Posterior vena cava (tissue), 2 donors: Measurements from ENCODE around the gene PDGFC. TPM values are rescaled to one million over a fixed set of nuclear protein-coding genes. Genes with fewer than 3 reads are reported as not detected.

Experiments
- DNase-seq: peaks from one replicate; pipeline ENCODE4 v3.0.0-alpha.2; 2020; ENCODE audit warnings: low spot score
- intact Hi-C, 2 donors: fragments of 100-400 bp; cut with DNase I; formaldehyde crosslinking; loops; one replicate each; pipeline versions ENCODE4 v1.14.1 to v1.14.2; 2022 to 2023
- total RNA-seq, 2 donors: library from RNA; stranded (reverse); fragmentation: NEBNext Ultra II Directional; extraction: Animal tissue kit (Norgen Biotek cat#: 25700); gene quantifications; one replicate each; pipeline ENCODE4 v1.2.1, GENCODE V29; 2021
- donor health status: DM: yes; HTN: yes; CAD: no.
- donor health status: DM: yes; HTN: yes; CAD: no.

PDGFC gene
- total RNA-seq, 2 donors from 2014 or later = 19.9 to 21.1 TPM

- no peak for DNase-seq
- intact Hi-C loops = no loop called here
Observed at GRCh38 chr4:156805696-156806095, 165.9 kb downstream of the PDGFC start.

GRCh38 chr4:156803056-156803455 is 168.5 kb downstream of the PDGFC start:
- no peak for DNase-seq
- intact Hi-C loops = no loop called here

DNA sequence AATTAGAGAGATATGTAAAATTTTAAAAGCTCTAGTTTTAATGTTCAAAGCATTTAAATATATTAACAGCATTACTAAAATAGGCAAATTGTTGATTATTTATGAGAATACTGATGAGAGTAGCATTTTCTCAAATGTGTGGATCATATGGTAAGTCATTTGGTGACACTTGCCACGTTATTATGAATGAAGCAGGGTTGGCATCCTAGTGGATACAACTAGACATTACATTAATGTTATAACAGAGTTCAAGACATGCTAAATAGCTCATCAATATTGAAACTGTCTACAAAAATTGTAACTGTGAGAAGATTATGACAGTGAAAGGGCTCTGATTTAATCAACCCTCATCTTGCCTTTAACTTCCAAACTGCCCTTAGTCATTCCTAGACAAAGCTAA is 171.1 kb downstream of the PDGFC start:
- intact Hi-C loops = no loop called here

GRCh38 chr4:156799121-156799589 is 172.4 kb downstream of the PDGFC start:
- intact Hi-C loops = no loop called here
- no peak for DNase-seq

More for the DNA sequence above, 171.1 kb downstream of the PDGFC start:
- no peak for DNase-seq

GRCh38 chr4:156798438-156798837 is 173.2 kb downstream of the PDGFC start:
- intact Hi-C loops = no loop called here
- DNase-seq = no peak

GRCh38 chr4:156797206-156797605 is 174.4 kb downstream of the PDGFC start:
- intact Hi-C loops = no loop called here
- no peak for DNase-seq

DNA sequence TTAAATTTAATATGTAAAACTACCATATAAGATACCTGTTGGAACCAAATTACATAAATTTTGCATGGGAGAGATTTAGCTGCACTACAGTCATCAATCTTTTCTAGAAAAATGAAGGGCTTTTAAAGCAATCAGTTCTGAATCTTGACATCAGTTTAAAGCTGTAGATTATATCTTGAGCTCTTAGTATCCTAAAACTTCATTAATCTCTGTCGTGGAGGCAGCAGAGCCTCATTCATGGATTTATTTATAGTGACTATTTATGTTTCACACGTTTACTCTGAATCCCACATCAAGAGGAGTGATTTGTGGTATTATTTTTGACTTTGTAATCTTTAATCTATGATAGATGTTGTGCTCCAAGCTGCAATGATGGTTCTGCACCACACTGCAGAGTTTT is 175.9 kb downstream of the PDGFC start:
- DNase-seq = no peak
- intact Hi-C loops = no loop called here

GRCh38 chr4:156794863-156795262 is 176.7 kb downstream of the PDGFC start:
- intact Hi-C loops = no loop called here

DNA sequence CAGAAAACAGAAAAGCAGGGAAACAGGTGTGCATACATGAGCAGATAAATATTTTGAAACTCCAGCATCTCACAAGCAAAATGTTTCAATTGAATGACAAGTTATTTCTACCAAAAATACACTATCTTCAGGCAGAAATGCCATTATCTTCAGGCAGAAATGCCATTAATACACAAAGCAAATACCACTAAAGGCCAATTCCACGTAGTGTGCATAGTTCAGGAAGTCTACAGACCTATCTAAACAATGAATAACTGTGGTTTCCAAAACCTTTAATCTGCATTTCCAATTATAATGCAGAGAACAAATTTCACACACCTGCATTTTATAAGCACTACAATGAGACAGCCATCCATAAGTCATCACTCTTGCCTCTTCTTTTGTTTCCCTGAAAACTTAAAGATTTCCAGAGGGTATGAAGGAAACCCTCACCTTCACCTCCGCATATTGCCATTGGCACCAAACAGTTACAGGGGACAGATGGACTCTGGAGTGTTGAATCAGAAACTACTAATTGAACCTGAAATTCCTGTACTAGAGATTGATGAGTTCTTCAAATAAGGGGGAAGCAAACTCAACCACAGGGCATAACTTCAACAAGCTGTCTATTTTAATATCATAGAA is 179.0 kb downstream of the PDGFC start:
- no peak for DNase-seq

More at GRCh38 chr4:156794863-156795262, 176.7 kb downstream of the PDGFC start:
- no peak for DNase-seq

DNA sequence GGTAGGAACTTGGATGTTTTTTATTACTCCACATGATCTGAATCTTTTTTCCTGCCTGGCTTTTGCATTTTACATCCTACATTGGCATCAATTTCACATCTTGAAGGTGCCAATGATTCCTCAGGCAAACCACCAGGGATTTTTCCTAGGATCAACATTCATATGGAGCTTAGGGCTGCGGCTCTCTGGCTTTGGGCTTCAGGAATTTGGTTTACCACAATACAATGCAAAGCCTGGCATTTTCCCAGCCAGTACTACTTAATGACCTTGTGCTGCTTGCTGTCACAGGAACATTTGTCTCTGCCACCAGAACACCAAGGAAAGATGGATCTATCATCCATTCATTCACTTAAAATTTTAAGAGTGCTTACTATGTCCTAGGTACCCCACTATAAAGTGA is 180.7 kb downstream of the PDGFC start:
- intact Hi-C loops = no loop called here
- DNase-seq = no peak

More for the DNA sequence above, 179.0 kb downstream of the PDGFC start:
- intact Hi-C loops = no loop called here

- intact Hi-C loops = no loop called here
- no peak for DNase-seq
Observed at GRCh38 chr4:156788782-156789181, 182.8 kb downstream of the PDGFC start.

GRCh38 chr4:156786713-156787112 is 184.9 kb downstream of the PDGFC start:
- intact Hi-C loops = no loop called here
- DNase-seq = no peak

- intact Hi-C loops = no loop called here
- DNase-seq = no peak
Observed at GRCh38 chr4:156784970-156785369, 186.6 kb downstream of the PDGFC start.

DNA sequence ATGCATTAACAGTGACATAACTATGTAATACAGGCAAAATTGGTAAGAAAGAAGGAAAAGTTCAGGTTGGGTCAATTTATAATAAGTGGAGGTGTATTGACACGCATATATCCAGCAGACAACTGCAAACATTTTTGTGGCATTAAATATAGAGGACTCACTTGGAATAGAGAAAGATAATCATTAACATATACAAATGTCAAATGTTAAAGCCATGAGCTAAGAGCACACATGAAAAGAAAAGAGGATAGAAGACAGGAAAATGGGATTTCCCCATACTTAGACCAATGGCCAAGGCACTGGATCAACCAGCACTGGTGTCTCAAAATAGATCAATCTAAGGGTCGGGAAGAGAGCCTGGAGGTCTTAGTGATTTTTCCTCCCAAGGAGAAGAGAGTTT is 187.6 kb downstream of the PDGFC start:
- intact Hi-C loops = no loop called here
- no peak for DNase-seq

- intact Hi-C loops = no loop called here
- DNase-seq = no peak
Observed at GRCh38 chr4:156782491-156782890, 189.1 kb downstream of the PDGFC start.

GRCh38 chr4:156781852-156782251 is 189.7 kb downstream of the PDGFC start:
- DNase-seq = no peak
- intact Hi-C loops = no loop called here

DNA sequence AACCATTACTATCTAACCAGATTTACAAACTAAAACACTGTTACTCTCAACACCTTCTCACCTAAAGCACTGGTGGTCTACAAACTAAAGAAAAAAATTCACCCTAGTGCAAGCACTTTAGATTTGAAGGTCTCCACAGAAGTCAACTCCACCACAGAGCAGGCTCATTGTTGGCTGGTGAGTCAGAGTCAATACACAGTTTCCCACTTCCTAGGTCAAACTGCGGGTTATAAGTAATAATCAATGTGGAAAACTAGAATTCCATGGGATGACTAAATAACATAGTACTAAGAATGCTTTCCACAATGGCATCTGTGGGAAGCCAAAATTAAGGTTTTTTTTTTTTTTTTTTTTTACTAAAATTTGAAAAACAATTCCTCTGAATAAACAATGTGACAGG is 191.8 kb downstream of the PDGFC start:
- intact Hi-C loops = no loop called here
- no peak for DNase-seq

GRCh38 chr4:156779042-156779441 is 192.6 kb downstream of the PDGFC start:
- DNase-seq = no peak
- intact Hi-C loops = no loop called here

DNA sequence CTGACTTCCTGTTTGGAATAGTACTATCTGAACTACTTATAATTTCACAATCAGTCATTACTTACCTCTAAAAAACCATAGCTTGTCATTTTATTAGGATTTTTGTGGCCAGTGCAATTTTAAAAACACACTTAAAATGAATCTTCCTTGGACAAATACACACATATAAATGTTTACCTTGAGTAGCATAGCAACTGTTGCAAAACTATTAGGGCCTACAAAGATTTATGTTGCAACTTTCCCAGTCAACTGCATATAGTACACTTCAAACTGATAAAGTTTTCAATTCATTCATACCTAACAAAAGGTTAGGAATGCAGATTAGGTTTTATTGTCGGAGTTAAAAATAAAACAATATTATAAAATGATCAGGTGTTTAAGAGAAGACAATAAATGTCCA is 193.0 kb downstream of the PDGFC start:
- no peak for DNase-seq
- intact Hi-C loops = no loop called here

DNA sequence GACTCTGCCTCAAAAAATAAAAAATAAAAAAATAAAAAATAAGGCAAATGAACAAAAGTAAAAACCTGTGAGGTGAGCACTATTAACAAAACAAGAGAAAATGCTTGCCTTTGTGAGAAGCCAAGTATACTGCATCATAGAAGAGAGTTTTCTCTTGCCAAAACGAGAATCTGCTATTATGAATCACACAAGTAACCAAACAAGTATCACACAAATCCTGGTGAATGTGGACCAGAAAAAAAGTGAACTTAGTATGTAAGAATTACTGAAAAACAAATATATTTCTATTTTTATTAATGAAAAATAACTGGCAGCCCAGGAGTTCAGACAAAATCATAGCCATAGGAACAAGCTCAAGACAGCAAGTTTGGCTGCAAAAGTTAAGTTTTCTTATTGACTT is 193.5 kb downstream of the PDGFC start:
- DNase-seq = no peak
- intact Hi-C loops = no loop called here

GRCh38 chr4:156775813-156776212 is 195.8 kb downstream of the PDGFC start:
- intact Hi-C loops = no loop called here
- no peak for DNase-seq

GRCh38 chr4:156774422-156774821 is 197.2 kb downstream of the PDGFC start:
- intact Hi-C loops = no loop called here
- DNase-seq = no peak
